Gastroesophageal sphincter (tissue), 3 donors: ENCODE data around the gene NRXN3.

Experiments
- EP300 ChIP-seq: sonication (generic); formaldehyde crosslinking; IDR thresholded peaks from one replicate; pipeline ENCODE4 v1.6.1; 2017; ENCODE audit warnings: antibody characterized with exemption, mild to moderate bottlenecking
- POLR2AphosphoS5 ChIP-seq: sonication (generic); formaldehyde crosslinking; IDR thresholded peaks from one replicate; pipeline ENCODE4 v1.6.1; 2017; ENCODE audit warnings: antibody characterized with exemption
- TF ChIP-seq, protein P1 (sequence below), 4 experiments: fragments of 200-600 bp in 2 of 4; fragments of 450-650 bp in 2 of 4; sonication (generic) in 1 of 4; IDR thresholded peaks; one replicate each; pipeline ENCODE4 v1.5.1; 2017 to 2019; ENCODE audit warnings: antibody characterized with exemption in 4 of 4, mild to moderate bottlenecking in 2 of 4, moderate library complexity in 2 of 4

- TF ChIP-seq POLR2AphosphoS5: no peak
- TF ChIP-seq, protein P1, sequence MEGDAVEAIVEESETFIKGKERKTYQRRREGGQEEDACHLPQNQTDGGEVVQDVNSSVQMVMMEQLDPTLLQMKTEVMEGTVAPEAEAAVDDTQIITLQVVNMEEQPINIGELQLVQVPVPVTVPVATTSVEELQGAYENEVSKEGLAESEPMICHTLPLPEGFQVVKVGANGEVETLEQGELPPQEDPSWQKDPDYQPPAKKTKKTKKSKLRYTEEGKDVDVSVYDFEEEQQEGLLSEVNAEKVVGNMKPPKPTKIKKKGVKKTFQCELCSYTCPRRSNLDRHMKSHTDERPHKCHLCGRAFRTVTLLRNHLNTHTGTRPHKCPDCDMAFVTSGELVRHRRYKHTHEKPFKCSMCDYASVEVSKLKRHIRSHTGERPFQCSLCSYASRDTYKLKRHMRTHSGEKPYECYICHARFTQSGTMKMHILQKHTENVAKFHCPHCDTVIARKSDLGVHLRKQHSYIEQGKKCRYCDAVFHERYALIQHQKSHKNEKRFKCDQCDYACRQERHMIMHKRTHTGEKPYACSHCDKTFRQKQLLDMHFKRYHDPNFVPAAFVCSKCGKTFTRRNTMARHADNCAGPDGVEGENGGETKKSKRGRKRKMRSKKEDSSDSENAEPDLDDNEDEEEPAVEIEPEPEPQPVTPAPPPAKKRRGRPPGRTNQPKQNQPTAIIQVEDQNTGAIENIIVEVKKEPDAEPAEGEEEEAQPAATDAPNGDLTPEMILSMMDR (IDR thresholded peaks at IDR 0.05): no peak
- TF ChIP-seq EP300: no peak
These were observed 1428.2 kb downstream of the NRXN3 start for GRCh38 chr14:79598339-79598738.
